ENCODE results near the gene RNPEPL1. TPM values are rescaled to one million over a fixed set of nuclear protein-coding genes. Genes with fewer than 3 reads are reported as not detected.

RNPEPL1 gene
- polyA plus RNA-seq, 2 of the 4 experiments (the other 2 are of a cell fraction) = 9.2 to 26.3 TPM

- Histone ChIP-seq H3K27ac (no peak overlapping the region), H3K4me2 (no peak overlapping the region), H3K9me3 (no peaks in the 10 kb centered on the region), H3K4me1 (no peaks in the 10 kb centered on the region), H3K4me3 (no peak overlapping the region)
- no peak for DNase-seq (ENCODE audit: low read depth in 1 of 2, low spot score in 1 of 2)
- CTCF ChIA-PET = no interaction called here
- FAIRE-seq = no peak
- ATAC-seq = no peak
- no peak for TF ChIP-seq BCL3 (IDR thresholded peaks at IDR 0.05)
- POLR2A ChIA-PET = no interaction called here
- WGBS (ENCODE audit: missing lambda C conversion rate) = 39% methylated on average over 6 of the region's 13 CpGs
Measured at GRCh38 chr2:240620149-240620731, 52.0 kb downstream of the RNPEPL1 start.

- no peak overlapping the region for H3K4me2 ChIP-seq
- ChIA-PET CTCF (interaction anchor here (1.1 kb wide), 1 partner anchor 56 kb away, joined by 3 read pairs; no protein-coding TSS in a partner anchor), POLR2A (no interaction called here)
- H3K27ac ChIP-seq = no peak overlapping the region
- no peak for ATAC-seq
- no peaks in the 10 kb centered on the region for H3K4me1 ChIP-seq
- no peak for DNase-seq (ENCODE audit: low read depth in 1 of 2, low spot score in 1 of 2)
- TF ChIP-seq ESRRA (IDR thresholded peaks at IDR 0.05; ENCODE audit: borderline replicate concordance, low read length) = no peak
- no peak for TF ChIP-seq CHD4 (IDR thresholded peaks at IDR 0.05; ENCODE audit: borderline replicate concordance)
- no peak for TF ChIP-seq CBX2 (IDR thresholded peaks at IDR 0.05; ENCODE audit: borderline replicate concordance, low read depth)
- TF ChIP-seq REST (IDR thresholded peaks at IDR 0.05) = no peak
- TF ChIP-seq E2F6 (IDR thresholded peaks at IDR 0.05; ENCODE audit: borderline replicate concordance, low read depth) = no peak
- no peak for TF ChIP-seq HES2 (IDR thresholded peaks at IDR 0.05)
- no peak for TF ChIP-seq NPAS2 (CRISPR knock-in tag; IDR thresholded peaks at IDR 0.05; ENCODE audit: borderline replicate concordance)
- no peak for TF ChIP-seq CHD2 (IDR thresholded peaks at IDR 0.05; ENCODE audit: low read length, partially characterized antibody)
- no peak for TF ChIP-seq KDM1A (IDR thresholded peaks at IDR 0.05; ENCODE audit: low read depth)
- no peak for TF ChIP-seq RAD21 (conservative IDR thresholded peaks at IDR 0.05 in 1 of 2, IDR thresholded peaks at IDR 0.05 in 1 of 2)
- TF ChIP-seq GATA3 (IDR thresholded peaks at IDR 0.05; ENCODE audit: borderline replicate concordance) = no peak
- no peak for TF ChIP-seq CBX8 (IDR thresholded peaks at IDR 0.05)
- no peak for TF ChIP-seq ELK1 (IDR thresholded peaks at IDR 0.05; ENCODE audit: low read depth, low read length)
- no peak for TF ChIP-seq TFCP2L1 (CRISPR knock-in tag; IDR thresholded peaks at IDR 0.05)
- TF ChIP-seq MAX (IDR thresholded peaks at IDR 0.05) = no peak
- no peak for TF ChIP-seq PHF8 (IDR thresholded peaks at IDR 0.05; ENCODE audit: borderline replicate concordance, low read depth)
- TF ChIP-seq RCOR1 (IDR thresholded peaks at IDR 0.05; ENCODE audit: low read depth, low read length) = no peak
- TF ChIP-seq CEBPB (IDR thresholded peaks at IDR 0.05) = no peak
- TF ChIP-seq ZNF302 (CRISPR knock-in tag; IDR thresholded peaks at IDR 0.05) = no peak
- TF ChIP-seq SMC3 (IDR thresholded peaks at IDR 0.05) = no peak
- no peak overlapping the region for H3K4me3 ChIP-seq
- no peaks in the 10 kb centered on the region for H3K9me3 ChIP-seq
- FAIRE-seq = no peak
- 60% methylated on average over 7 of the region's 7 CpGs for WGBS (ENCODE audit: missing lambda C conversion rate)
Measured at GRCh38 chr2:240620859-240621258, 52.6 kb downstream of the RNPEPL1 start.

Measured in A549 (cell line).